NCI-H2227 treated with DMSO at 0.1 percent for 48 hours (cell line): ENCODE results near the gene INPP5K.

Source experiments
- DNase-seq: peaks from one replicate; lab custom pipeline; 2025; lab: John Stamatoyannopoulos, UW

Gene INPP5K

GRCh38 chr17:1505586-1505985, 10.8 kb downstream of the INPP5K start:
- no peak for DNase-seq

DNA sequence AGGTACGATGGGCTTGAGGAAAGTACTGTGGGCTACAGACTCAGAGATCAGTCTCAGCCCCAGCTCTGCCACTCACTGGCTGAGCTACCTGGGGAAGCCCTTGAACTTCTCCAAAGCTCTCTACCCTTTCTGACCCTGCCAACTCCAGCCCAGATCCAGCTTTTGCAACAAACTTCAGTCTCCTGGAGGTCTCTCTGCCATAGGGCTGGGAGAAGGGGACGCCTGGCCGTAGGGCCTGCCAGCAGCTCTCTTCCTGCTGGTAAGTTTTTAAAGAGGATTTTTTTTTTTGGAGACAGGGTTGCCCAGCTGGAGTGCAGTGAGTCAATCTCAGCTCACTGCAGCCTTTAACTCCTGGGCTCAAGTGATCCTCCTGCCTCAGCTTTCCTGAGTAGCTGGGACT, 11.5 kb downstream of the INPP5K start:
- no peak for DNase-seq

GRCh38 chr17:1503699-1504098, 12.7 kb downstream of the INPP5K start:
- DNase-seq: no peak

DNA sequence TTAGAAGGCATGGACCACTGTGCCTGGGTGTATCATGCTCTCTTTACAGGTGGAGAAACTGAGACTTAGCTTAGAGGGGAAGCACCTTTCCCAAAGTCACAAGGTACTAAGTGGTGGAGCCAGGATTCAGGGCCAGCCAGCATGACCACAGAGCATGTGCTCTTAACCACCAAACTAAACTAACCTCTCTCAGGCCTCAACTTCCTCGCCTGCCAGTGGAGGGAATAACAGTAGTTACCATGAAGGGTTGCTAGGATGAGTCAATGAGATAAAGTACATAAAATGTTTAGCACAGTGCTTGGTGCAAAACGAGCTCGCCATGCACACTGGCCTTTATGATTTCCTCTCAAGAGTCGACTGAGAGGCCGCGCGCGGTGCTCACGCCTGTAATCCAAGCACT, 17.5 kb downstream of the INPP5K start:
- no peak for DNase-seq

GRCh38 chr17:1498233-1498632, 18.2 kb downstream of the INPP5K start:
- DNase-seq: no peak

GRCh38 chr17:1497831-1498230, 18.6 kb downstream of the INPP5K start:
- no peak for DNase-seq

DNA sequence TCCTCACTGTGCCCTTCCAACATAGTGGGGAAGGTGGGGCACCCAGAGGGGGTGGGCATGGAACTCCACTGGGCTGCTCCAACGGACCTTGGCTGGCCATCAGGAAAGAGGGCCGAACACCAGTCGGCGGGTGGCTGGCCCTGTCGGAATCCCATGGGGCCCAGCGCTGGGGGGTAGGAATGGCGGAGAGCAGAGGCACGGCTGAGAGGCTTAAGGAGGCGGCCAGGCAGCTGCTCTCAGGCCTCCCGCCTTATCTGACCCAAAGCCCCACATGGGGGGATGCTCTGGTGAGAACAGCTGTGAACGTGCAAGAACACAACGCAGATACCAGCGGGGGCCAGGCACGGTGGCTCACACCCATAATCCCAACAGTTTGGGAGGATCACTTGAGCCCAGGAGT, 19.5 kb downstream of the INPP5K start:
- no peak for DNase-seq

GRCh38 chr17:1495265-1495989, 21.0 kb downstream of the INPP5K start:
- no peak for DNase-seq

GRCh38 chr17:1494736-1495253, 21.6 kb downstream of the INPP5K start:
- DNase-seq: no peak

DNA sequence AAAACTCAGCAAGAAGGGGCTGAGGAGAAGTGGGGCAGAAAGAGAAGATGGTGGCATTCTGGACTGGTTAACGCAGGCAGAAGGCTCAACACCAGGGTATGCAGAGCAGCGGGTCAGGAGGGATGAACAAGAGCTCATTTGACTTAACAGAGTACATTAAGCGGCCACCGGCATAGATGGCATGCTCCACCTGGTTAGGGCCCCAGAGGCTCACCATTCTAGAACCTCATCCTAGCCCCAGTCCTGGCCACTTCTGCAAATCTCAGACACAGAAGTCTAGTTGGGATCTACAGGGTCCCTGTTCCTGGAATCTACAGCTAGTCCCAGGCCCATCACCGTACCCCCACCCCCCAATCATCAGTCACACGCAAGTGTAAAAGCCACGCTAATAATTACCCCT, 22.2 kb downstream of the INPP5K start:
- no peak for DNase-seq

DNA sequence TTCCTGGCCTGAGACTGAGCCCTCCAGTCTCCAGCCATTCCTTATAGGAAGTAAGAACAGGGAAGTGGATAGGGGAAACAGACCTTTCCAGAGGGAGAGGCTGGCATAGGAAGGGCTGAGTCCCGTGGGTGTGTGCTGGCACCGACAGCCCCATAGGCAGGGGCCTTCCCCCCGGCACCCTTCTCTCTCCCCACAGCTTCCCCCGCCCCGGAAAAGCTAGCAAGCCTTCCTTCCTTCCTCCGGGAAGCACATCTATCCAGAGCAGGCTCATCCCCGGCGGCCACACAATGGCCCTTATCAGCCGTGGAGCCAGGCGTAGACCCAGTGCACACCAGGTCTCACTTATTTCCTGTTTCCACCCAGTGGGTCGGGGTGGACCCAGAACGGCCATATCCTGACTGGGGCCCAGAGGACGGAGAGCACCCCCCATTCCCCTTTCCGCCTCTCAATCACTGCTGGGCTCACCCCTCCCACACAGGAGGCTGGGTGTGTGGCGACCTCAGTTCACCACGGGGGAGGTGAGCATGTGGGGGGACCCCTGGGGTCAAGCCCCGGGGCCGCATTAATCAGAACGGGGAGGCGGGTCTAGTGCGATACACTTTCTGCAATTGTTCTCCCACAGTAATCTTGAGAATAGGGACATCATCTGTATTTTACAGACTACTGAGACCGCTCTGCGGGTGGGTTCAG, 23.0 kb downstream of the INPP5K start:
- DNase-seq: no peak

DNA sequence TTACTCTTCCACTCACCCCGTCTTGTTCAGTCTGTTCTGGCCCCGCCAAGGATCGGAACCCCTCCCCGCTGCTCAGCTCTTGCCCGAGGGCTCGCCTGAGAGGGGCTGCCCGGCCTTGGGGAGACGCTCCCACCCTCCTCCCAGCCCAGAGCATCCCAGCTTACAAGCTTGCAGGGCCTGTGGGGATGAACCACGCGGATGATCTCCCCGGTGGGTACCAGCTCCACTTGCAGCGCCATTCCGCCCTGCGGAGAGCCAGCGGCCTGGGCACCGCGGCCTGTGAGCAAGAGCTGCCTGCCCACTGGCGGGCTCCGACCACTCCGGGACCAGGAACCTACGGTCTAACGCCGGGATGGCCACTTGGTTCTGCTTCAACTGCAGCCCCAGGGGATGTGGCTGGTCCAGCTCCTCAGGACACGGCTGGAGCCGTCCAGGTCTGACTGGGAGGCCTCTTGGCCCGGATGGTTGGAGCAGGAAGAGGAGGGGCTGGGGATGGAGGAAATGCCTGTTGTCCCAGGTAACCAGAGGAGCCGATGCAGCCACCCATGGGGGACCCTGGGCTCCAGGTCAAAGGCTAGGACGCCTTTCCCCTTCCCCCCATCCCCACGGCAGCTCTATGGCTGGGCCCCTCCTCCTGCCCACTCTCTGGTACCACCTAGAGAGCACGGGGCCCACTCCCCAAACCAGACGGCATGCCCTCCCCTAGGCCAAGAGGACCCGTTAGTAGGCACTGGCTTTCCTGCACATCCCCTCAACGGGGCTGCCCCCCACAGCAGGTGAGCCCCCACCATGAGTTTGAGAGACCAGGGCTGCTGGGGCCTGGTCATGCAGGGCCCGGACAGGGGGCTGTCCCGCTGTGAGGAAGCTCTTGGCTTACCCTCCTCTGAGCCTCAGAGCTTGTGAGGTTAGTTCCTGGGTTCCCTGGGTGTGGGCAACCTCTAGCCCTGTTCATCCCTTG, 23.9 kb downstream of the INPP5K start, which contains the start of gene MYO1C:
TSS of gene MYO1C (minus strand) at position 438 of the 958 bp plus-strand sequence. CDS start at position 239, 199 bp downstream.
- DNase-seq: no peak

DNA sequence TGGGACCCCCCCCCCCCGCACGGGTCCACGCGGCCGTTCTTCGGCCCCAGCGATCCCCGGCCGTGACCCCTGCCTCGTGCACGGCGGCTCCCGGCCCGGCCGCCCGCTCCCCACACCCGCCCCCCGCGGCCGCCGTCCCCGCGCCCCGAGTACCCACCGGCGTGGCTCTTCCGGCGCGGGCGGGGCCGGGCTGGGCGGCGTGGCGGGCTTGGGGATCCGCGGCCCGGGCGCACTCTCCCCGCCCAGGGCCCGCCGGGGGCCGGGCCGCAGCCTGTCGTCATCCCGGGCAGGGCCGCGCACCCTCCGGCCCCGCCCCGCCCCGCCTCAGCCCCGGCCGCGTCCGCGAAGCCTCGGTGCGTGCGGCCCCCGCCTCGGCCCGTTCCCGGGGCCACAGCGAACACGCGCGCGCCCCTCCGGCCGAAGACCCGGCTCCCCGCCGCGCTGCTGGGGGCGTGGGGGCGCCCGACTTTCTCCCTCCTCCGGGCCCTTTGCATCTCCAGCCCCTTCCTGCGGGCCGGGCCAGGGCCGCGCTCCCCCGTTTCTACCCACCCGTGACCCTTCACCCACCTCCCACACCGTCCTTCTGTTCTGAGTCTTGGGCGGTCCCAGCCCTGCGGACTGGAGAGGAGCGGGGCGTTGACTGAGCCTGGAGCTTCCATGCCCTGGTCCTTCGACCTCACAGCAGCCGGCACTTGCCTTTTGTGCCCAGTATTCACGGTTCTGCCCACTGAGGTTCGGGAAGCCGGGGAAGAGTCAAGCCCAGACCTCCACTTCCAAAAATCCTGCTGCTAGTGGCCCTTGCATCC, 24.8 kb downstream of the INPP5K start:
- no peak for DNase-seq

DNA sequence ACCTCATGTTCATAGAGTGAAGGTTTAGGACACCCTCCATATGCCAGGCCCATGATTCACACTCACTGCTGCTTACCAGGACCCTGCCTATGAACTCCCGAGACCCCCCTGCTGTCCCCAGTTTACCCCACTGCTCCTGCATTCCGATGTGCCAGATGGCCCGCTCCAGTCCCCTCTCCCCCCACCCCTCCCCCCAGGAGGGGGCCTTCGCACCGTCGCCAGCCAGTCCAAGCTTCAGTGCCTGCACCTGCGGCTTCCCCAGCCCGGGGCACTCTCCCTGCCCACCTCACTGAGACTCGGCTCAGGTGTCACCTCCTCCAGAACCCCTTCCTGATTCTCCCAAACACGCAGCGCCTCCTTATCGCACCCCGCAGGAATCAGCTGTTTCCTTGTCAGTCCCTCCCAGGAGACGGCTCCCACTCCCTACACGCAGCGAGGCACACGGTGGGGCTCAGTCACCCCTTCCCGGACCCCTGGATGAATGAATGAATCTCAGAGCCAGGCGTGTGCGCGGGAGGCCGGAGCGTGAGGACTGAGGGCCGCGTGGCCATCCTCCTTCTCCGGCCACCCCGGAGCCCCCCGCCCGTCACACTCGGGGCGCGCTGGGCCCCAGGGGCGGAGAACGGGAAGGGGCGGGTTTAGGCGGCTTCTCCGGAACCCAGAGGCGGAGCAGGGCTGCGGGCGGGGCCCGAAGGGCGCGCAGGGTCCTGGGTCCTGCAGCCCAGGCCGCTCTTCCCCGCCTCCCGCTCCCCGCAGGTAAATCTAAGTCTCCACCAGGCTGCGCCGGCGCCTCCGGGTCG, 25.6 kb downstream of the INPP5K start:
- peak; percentile 11 for DNase-seq

DNA sequence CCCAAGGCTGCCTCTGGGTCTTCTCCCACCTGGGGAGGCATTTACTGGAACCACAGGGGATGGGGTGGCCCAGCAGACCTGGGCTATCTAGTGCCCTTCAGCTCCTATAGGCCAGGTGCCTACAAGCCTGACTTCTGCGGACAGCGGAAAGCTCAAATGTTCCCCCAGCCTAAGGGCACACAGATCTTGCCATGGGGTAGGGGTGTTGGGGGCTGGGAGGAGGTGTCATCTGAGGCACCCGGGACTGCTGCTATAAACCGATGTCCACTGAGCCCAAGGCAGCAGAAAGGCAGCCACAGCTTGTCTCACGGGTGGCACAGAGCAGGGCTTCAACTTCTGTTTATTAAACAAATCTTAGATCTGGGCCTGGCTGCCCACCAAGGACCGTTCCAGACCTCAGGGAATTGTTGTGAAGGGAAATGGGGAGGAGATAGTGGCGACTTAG, 27.6 kb downstream of the INPP5K start:
- DNase-seq: no peak

- peak; percentile 58 for DNase-seq
Measured at GRCh38 chr17:1487939-1488825, 28.2 kb downstream of the INPP5K start.

DNA sequence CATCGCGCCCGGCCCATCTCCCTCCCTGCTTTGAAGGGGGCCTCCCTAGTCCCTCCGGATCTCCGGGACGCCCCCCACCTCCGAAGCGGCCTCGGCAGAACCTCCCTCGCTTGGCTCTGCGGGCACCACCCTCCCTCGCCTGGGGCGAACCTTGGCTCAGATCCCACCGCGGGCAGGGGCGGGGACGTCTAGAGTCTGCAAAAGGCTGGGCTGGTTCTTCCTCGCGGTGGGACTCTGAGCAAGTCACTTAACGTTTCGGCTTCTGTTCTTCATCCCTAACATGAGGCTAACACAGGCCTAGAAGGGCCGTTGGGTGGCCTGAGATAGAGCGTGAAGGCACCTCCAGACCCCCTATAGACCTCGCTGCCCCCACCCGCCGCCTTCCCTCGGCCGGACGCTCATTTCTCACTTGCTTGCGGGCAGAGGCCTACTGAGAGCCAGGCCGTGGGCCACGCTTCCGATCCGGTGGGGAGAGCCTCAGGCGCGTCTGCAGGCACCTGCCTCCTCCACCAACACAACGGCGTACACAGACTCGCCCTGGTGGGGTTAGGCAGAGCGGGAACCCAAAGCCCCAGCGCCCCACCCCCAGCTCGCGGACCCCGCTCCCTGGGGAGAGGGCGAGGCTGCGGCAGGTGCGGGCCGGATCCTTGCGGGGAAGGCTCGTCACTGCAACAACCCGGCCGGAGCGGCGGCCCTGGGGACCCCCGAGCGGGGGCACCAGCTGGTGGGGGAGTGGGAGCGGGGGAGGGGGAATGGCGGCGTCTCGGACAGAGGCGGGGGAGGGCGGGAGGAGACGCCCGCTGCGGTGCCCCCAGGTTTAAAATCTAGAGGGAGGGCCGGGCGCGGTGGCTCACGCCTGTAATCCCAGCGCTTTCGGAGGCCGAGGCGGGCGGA, 29.4 kb downstream of the INPP5K start:
- no peak for DNase-seq
